ENCODE data around the gene KIF21A.

Gene KIF21A

DNA sequence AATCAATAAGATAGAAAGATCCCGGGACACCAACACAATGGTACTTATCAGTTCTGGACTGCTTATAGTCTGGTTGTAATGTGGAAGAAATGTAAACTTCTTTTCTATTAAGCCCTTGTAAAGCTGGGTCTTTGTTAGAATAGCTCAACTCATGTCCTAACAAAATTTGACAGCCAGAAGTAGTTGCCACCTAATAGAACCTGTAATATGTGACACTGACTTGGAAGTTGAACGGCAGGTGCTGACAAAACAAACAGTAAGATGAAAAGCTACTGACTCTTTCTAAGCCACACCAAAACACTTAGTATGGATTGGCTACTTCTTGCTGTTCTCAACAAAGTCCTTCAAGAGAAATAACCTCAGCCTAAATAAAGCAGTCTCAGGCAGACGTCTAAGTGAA, 56.6 kb downstream of the KIF21A start:
- H3K27ac ChIP-seq = no peak overlapping the region
- no peak overlapping the region for H3K9ac ChIP-seq
- H3K4me3 ChIP-seq (IDR thresholded peaks at IDR 0.05; ENCODE audit: insufficient read depth, low read depth, low read length) = no peak overlapping the region
- H2AFZ ChIP-seq (ENCODE audit: low read depth) = no peak overlapping the region
- H3K36me3 ChIP-seq (ENCODE audit: insufficient read depth) = no peaks in the 10 kb centered on the region
- H3K4me2 ChIP-seq = no peak overlapping the region
- H4K20me1 ChIP-seq (ENCODE audit: insufficient read depth) = 0 out of 2 replicates have a peak, but pooled peaks cover 5% of the 10 kb centered on the region
- H3K79me2 ChIP-seq (ENCODE audit: insufficient read depth, low read depth) = peaks cover 64% of the 10 kb centered on the region; the same call in 1 of the 2 replicates
- H3K27me3 ChIP-seq (ENCODE audit: insufficient read depth, low read depth) = no peaks in the 10 kb centered on the region
- TF ChIP-seq, protein P1, sequence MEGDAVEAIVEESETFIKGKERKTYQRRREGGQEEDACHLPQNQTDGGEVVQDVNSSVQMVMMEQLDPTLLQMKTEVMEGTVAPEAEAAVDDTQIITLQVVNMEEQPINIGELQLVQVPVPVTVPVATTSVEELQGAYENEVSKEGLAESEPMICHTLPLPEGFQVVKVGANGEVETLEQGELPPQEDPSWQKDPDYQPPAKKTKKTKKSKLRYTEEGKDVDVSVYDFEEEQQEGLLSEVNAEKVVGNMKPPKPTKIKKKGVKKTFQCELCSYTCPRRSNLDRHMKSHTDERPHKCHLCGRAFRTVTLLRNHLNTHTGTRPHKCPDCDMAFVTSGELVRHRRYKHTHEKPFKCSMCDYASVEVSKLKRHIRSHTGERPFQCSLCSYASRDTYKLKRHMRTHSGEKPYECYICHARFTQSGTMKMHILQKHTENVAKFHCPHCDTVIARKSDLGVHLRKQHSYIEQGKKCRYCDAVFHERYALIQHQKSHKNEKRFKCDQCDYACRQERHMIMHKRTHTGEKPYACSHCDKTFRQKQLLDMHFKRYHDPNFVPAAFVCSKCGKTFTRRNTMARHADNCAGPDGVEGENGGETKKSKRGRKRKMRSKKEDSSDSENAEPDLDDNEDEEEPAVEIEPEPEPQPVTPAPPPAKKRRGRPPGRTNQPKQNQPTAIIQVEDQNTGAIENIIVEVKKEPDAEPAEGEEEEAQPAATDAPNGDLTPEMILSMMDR (conservative IDR thresholded peaks at IDR 0.05; ENCODE audit: low read depth, low read length) = no peak
- no peaks in the 10 kb centered on the region for H3K4me1 ChIP-seq (ENCODE audit: low read depth, poor library complexity, severe bottlenecking)

DNA sequence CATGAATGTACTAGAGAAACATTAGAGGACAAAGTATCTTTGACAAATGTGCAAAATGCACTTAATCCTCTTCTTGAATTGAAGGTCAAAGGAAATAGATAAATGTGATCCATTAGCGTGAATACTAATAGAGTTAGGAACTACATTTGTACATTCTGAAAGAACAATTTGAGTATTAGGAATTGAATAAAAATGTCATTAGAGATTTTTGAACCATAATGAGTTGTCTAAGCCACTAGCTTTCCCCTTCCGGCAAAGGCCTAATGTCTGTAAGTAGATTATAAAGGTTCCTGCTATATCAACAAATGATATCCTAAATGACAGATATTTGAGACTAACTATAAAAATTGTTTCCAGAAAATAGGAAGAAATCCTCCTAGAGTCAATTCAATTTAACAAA, 59.8 kb downstream of the KIF21A start:
- H3K4me2 ChIP-seq = no peak overlapping the region
- H3K27ac ChIP-seq = no peak overlapping the region
- H2AFZ ChIP-seq (ENCODE audit: low read depth) = no peak overlapping the region
- TF ChIP-seq, protein P1 (conservative IDR thresholded peaks at IDR 0.05; ENCODE audit: low read depth, low read length) = no peak
- peaks cover 42% of the 10 kb centered on the region; the same call in 1 of the 2 replicates for H3K79me2 ChIP-seq (ENCODE audit: insufficient read depth, low read depth)
- no peaks in the 10 kb centered on the region for H3K27me3 ChIP-seq (ENCODE audit: insufficient read depth, low read depth)
- H3K4me1 ChIP-seq (ENCODE audit: low read depth, poor library complexity, severe bottlenecking) = no peaks in the 10 kb centered on the region
- no peak overlapping the region for H3K4me3 ChIP-seq (IDR thresholded peaks at IDR 0.05; ENCODE audit: insufficient read depth, low read depth, low read length)
- 0 out of 2 replicates have a peak, but pooled peaks cover 5% of the 10 kb centered on the region for H4K20me1 ChIP-seq (ENCODE audit: insufficient read depth)
- no peaks in the 10 kb centered on the region for H3K36me3 ChIP-seq (ENCODE audit: insufficient read depth)
- H3K9ac ChIP-seq = no peak overlapping the region

DNA sequence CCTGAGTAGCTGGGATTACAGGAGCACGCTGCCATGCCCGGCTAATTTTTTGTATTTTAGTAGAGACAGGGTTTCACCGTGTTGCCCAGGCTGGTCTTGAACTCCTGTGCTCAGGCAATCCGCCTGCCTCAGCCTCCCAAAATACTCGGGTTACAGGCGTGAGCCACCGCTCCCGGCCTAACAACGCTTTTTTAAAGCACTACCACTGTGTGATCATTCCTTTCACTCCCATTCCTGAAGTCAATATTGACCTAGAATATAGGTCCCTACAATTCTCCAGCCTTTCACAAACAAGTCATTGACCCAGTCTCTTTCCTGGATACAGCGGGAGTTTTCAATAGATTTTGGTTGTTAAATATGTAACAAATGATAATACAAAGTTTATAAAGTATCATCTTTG, 62.8 kb downstream of the KIF21A start:
- Histone ChIP-seq H3K36me3 (ENCODE audit: insufficient read depth) (no peaks in the 10 kb centered on the region), H3K79me2 (ENCODE audit: insufficient read depth, low read depth) (peaks cover 31% of the 10 kb centered on the region; the same call in 1 of the 2 replicates), H3K4me1 (ENCODE audit: low read depth, poor library complexity, severe bottlenecking) (peaks cover 10% of the 10 kb centered on the region), H3K9ac (no peak overlapping the region), H4K20me1 (ENCODE audit: insufficient read depth) (0 out of 2 replicates have a peak, but pooled peaks cover 5% of the 10 kb centered on the region), H3K4me2 (no peak overlapping the region), H3K4me3 (IDR thresholded peaks at IDR 0.05; ENCODE audit: insufficient read depth, low read depth, low read length) (no peak overlapping the region), H3K27ac (no peak overlapping the region), H3K27me3 (ENCODE audit: insufficient read depth, low read depth) (no peaks in the 10 kb centered on the region), H2AFZ (ENCODE audit: low read depth) (no peak overlapping the region)
- TF ChIP-seq, protein P1 (conservative IDR thresholded peaks at IDR 0.05; ENCODE audit: low read depth, low read length) = no peak

DNA sequence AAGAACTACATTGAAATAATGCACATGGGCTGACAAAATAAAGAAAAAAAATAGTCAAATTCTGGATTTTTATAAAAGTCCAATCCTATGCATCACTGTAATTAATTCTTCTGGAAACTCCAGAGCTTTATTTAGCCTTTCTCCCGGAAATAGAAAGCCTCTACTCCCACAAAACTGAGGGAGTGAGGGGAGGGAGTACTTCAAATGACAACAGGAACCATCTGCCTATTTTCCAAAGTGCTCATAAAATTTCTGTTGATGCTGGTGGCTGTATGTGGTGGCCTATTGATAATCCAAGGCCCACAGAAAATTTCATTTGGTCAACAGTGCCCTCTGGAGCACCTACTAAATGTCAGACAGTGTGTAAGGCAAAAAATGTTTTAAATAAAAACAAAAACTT, 64.6 kb downstream of the KIF21A start:
- Histone ChIP-seq H3K27ac (no peak overlapping the region), H2AFZ (ENCODE audit: low read depth) (no peak overlapping the region)
- TF ChIP-seq, protein P1 (conservative IDR thresholded peaks at IDR 0.05; ENCODE audit: low read depth, low read length) = no peak

More for the DNA sequence above, 64.6 kb downstream of the KIF21A start:
- Histone ChIP-seq H3K79me2 (ENCODE audit: insufficient read depth, low read depth) (peaks cover 23% of the 10 kb centered on the region; the same call in 1 of the 2 replicates), H3K4me1 (ENCODE audit: low read depth, poor library complexity, severe bottlenecking) (peaks cover 27% of the 10 kb centered on the region), H4K20me1 (ENCODE audit: insufficient read depth) (0 out of 2 replicates have a peak, but pooled peaks cover 4% of the 10 kb centered on the region), H3K4me3 (IDR thresholded peaks at IDR 0.05; ENCODE audit: insufficient read depth, low read depth, low read length) (no peak overlapping the region), H3K27me3 (ENCODE audit: insufficient read depth, low read depth) (no peaks in the 10 kb centered on the region), H3K4me2 (no peak overlapping the region), H3K9ac (no peak overlapping the region), H3K36me3 (ENCODE audit: insufficient read depth) (no peaks in the 10 kb centered on the region)

Measured in KMS-11 (cell line).